Femur (tissue), 1 donor: Measurements from ENCODE around the gene ANKRD24.
"Not testable (repeated sequence)": the region's sequence is repeated elsewhere in the genome, so short reads cannot be mapped to it uniquely, and the experiment has no call there.

Source experiments
- DNase-seq: peaks from one replicate; pipeline ENCODE4 v3.0.0-alpha.2; 2017

Gene ANKRD24

GRCh38 chr19:4199699-4200293 lies 17.3 kb downstream of the ANKRD24 start:
- no peak for DNase-seq

GRCh38 chr19:4200940-4201542 lies 18.6 kb downstream of the ANKRD24 start:
- no peak for DNase-seq

GRCh38 chr19:4201798-4202197 lies 19.3 kb downstream of the ANKRD24 start:
- DNase-seq = no peak

GRCh38 chr19:4206818-4207484 lies 24.5 kb downstream of the ANKRD24 start:
- DNase-seq = no peak

GRCh38 chr19:4208385-4209094 lies 26.1 kb downstream of the ANKRD24 start:
- no peak for DNase-seq

GRCh38 chr19:4210166-4210731 lies 27.8 kb downstream of the ANKRD24 start:
- no peak for DNase-seq

- DNase-seq = no peak
Observed at GRCh38 chr19:4213116-4213515, 30.6 kb downstream of the ANKRD24 start.

- no peak for DNase-seq
Observed at GRCh38 chr19:4215807-4216206, 33.3 kb downstream of the ANKRD24 start.

- DNase-seq = no peak
Observed at GRCh38 chr19:4216846-4217245, 34.4 kb downstream of the ANKRD24 start.

GRCh38 chr19:4217429-4218264 lies 35.2 kb downstream of the ANKRD24 start:
- DNase-seq = no peak

GRCh38 chr19:4218523-4218922 lies 36.0 kb downstream of the ANKRD24 start:
- not testable (repeated sequence) for DNase-seq

- DNase-seq = no peak
Observed at GRCh38 chr19:4220188-4220587, 37.7 kb downstream of the ANKRD24 start.

GRCh38 chr19:4224470-4224869 lies 42.0 kb downstream of the ANKRD24 start:
- no peak for DNase-seq

GRCh38 chr19:4225885-4226284 lies 43.4 kb downstream of the ANKRD24 start:
- no peak for DNase-seq

- no peak for DNase-seq
Observed at GRCh38 chr19:4227771-4228170, 45.3 kb downstream of the ANKRD24 start.

GRCh38 chr19:4228765-4229178 lies 46.3 kb downstream of the ANKRD24 start:
- DNase-seq = no peak

- no peak for DNase-seq
Observed at GRCh38 chr19:4229179-4229931, 46.9 kb downstream of the ANKRD24 start, which contains the start of gene EBI3. TSS of gene EBI3 (plus strand) at chr19:4229523. CDS start at chr19:4229551, 28 bp downstream.

GRCh38 chr19:4230237-4230636 lies 47.7 kb downstream of the ANKRD24 start:
- not testable (repeated sequence) for DNase-seq

GRCh38 chr19:4231521-4231920 lies 49.0 kb downstream of the ANKRD24 start:
- DNase-seq = not testable (repeated sequence)

- DNase-seq = not testable (repeated sequence)
Observed at GRCh38 chr19:4232139-4232538, 49.6 kb downstream of the ANKRD24 start.

GRCh38 chr19:4232614-4233281 lies 50.3 kb downstream of the ANKRD24 start:
- peak; percentile 30 for DNase-seq
